Measurements from ENCODE around the gene VTI1A. TPM values are rescaled to one million over a fixed set of nuclear protein-coding genes. Genes with fewer than 3 reads are reported as not detected.

VTI1A gene
- total and polyA plus RNA-seq, 7 donors = 10.8 to 80.3 (median 36.8) TPM

DNA sequence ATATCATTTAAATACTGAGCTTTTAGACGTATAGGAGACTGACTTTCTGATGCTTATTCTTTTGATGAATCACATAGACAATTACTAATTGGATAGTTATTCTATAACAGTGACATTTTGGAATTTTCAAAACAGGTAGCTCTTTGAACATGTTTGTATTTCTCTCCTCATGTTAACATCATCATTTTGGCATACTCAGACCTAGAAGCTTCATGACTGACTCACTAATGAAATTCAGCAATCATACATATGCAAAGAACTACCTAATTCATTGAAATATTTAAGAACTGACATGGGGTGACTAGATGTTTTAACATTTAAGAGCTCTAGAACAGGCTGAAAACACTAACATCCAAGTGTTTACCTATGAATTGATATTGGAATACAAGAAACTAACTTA is 192.3 kb downstream of the VTI1A start:
- 97 to 100% methylated on average over 1 of the region's 1 CpG for WGBS, 2 donors
- no peak for DNase-seq
- no peak overlapping the region for H3K4me3 ChIP-seq
- H3K9me3 ChIP-seq = no peaks in the 10 kb centered on the region
- no peak overlapping the region for H3K27ac ChIP-seq
- no peaks in the 10 kb centered on the region for H3K27me3 ChIP-seq
- no peaks in the 10 kb centered on the region for H3K36me3 ChIP-seq
- peaks cover 0 to 8% (median 0%) of the 10 kb centered on the region in 4 donors for H3K4me1 ChIP-seq
- intact Hi-C loops (cut with DNase I) = no loop called here
- TF ChIP-seq POLR2AphosphoS5 (IDR thresholded peaks at IDR 0.05) = no peak
- no peak for TF ChIP-seq EP300 (IDR thresholded peaks at IDR 0.05)
- no peak for TF ChIP-seq POLR2A (IDR thresholded peaks at IDR 0.05)
- TF ChIP-seq, protein P1, sequence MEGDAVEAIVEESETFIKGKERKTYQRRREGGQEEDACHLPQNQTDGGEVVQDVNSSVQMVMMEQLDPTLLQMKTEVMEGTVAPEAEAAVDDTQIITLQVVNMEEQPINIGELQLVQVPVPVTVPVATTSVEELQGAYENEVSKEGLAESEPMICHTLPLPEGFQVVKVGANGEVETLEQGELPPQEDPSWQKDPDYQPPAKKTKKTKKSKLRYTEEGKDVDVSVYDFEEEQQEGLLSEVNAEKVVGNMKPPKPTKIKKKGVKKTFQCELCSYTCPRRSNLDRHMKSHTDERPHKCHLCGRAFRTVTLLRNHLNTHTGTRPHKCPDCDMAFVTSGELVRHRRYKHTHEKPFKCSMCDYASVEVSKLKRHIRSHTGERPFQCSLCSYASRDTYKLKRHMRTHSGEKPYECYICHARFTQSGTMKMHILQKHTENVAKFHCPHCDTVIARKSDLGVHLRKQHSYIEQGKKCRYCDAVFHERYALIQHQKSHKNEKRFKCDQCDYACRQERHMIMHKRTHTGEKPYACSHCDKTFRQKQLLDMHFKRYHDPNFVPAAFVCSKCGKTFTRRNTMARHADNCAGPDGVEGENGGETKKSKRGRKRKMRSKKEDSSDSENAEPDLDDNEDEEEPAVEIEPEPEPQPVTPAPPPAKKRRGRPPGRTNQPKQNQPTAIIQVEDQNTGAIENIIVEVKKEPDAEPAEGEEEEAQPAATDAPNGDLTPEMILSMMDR (IDR thresholded peaks at IDR 0.05) = no peak

DNA sequence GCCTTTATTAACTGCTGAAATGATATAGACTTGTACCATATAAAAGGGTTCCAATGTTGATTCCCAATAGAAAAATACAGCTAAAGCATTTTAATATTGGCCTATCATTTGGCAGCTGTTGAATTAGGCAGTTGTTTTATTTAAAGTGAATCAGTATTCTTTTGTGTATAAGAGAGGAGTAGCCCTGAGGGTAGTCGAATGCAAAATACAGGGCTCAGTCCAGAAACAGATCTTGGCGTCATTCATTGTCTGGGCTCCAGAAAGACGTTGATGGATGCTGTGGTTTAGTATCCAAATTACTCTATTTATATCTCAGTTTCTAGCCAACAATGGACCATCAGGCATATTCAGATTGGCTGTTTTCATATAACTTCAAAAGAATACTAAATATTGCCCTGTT is 193.6 kb downstream of the VTI1A start:
- H3K4me3 ChIP-seq = no peak overlapping the region
- H3K9me3 ChIP-seq = no peaks in the 10 kb centered on the region
- H3K36me3 ChIP-seq = no peaks in the 10 kb centered on the region
- no peak for DNase-seq
- 84 to 89% methylated on average over 3 of the region's 3 CpGs for WGBS, 2 donors
- H3K4me1 ChIP-seq = no peaks in the 10 kb centered on the region
- no peaks in the 10 kb centered on the region for H3K27me3 ChIP-seq
- intact Hi-C loops (cut with DNase I) = no loop called here
- no peak overlapping the region for H3K27ac ChIP-seq
- no peak for TF ChIP-seq POLR2AphosphoS5 (IDR thresholded peaks at IDR 0.05)
- no peak for TF ChIP-seq EP300 (IDR thresholded peaks at IDR 0.05)
- TF ChIP-seq, protein P1 (IDR thresholded peaks at IDR 0.05) = no peak
- no peak for TF ChIP-seq POLR2A (IDR thresholded peaks at IDR 0.05)

DNA sequence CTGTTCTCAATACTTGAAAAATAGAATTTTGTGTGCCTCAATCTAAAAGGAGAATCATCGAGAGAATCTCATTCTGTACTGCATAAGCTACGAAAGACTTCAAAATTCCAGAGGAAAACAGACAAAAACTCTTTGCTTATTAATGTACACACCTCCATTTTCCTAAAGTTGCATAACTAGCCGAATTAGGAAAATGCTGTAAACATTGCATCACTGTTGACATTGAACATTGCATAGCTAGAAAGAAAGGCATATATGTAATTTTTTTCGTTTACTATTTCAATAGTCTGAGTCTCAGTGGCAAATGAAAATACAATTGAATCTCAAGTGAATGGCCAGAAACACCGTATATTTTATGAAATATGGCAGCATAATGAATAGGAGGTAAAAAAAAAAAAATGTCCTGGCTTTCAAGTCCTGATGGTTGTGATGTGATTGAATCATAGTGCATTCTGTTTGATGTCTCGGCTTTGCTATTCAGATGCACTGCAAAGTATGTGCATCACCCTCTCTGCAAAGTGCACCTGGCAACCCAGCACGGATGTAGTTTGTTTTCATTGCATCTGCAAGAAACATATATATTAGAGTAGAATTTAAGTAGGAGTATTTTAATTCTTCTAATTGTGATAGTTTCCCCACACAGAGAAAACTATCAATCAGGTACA is 196.7 kb downstream of the VTI1A start:
- H3K27ac ChIP-seq = no peak overlapping the region
- H3K4me3 ChIP-seq = no peak overlapping the region
- H3K4me1 ChIP-seq = no peaks in the 10 kb centered on the region
- H3K27me3 ChIP-seq = no peaks in the 10 kb centered on the region
- TF ChIP-seq POLR2AphosphoS5 (IDR thresholded peaks at IDR 0.05) = no peak
- TF ChIP-seq POLR2A (IDR thresholded peaks at IDR 0.05) = no peak
- no peak for TF ChIP-seq EP300 (IDR thresholded peaks at IDR 0.05)
- TF ChIP-seq, protein P1 (IDR thresholded peaks at IDR 0.05) = no peak
- H3K9me3 ChIP-seq = no peaks in the 10 kb centered on the region
- no peaks in the 10 kb centered on the region for H3K36me3 ChIP-seq
- no peak for DNase-seq
- intact Hi-C loops (cut with DNase I) = no loop called here
- WGBS, 2 donors = 87 to 90% methylated on average over 7 of the region's 7 CpGs

DNA sequence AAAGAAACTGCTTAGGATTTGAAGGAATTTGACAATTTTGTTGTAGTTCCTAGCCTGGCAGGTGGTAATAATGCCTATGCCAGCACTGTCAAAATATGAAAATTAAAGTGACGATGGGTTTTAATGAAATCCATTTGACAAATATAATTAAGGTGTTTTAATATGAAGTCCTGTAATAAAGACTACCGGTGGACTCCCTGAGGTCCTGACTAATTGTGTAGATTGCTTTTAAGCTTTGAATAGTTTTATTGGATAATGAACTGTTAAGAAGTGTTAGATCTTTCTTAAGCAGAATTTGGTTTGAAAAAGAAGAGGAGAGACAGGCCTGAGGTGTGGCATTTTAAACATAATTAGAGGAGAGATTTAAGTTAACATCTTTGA is 197.2 kb downstream of the VTI1A start:
- H3K36me3 ChIP-seq = no peaks in the 10 kb centered on the region
- DNase-seq = no peak
- no peak overlapping the region for H3K27ac ChIP-seq
- WGBS, 2 donors = 83 to 93% methylated on average over 2 of the region's 2 CpGs
- intact Hi-C loops (cut with DNase I) = no loop called here
- H3K9me3 ChIP-seq = no peaks in the 10 kb centered on the region
- H3K4me3 ChIP-seq = no peak overlapping the region
- TF ChIP-seq, protein P1 (IDR thresholded peaks at IDR 0.05) = no peak
- TF ChIP-seq POLR2A (IDR thresholded peaks at IDR 0.05) = no peak
- H3K4me1 ChIP-seq = no peaks in the 10 kb centered on the region
- H3K27me3 ChIP-seq = no peaks in the 10 kb centered on the region

Measured in sigmoid colon (tissue), 7 donors.